ENCODE measurements around the gene ANKIB1. TPM values are rescaled to one million over a fixed set of nuclear protein-coding genes. Genes with fewer than 3 reads are reported as not detected.
"Not testable (repeated sequence)": the region's sequence is repeated elsewhere in the genome, so short reads cannot be mapped to it uniquely, and the experiment has no call there.

Gene ANKIB1
- total RNA-seq, 2 donors from 2014 or later: 25.0 to 32.7 TPM

DNA sequence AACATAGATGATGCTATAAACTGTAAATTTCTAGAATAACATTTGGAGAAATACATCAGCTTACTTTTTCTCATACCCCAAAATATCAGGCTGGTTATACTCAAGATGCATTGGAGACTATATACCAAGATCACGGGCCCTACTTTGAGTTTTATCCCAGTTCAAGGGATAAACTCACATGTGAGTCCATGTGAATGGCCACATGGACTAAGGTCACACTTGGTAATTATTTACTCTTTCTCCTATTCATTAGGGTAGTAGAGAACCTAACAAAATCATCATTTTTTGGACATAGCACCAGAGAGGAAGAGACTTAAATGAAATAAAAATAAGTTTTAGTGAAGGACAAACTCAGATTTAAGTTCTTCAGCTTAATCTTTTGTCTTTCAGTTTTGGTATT lies 108.4 kb downstream of the ANKIB1 start:
- TF ChIP-seq, protein P1, sequence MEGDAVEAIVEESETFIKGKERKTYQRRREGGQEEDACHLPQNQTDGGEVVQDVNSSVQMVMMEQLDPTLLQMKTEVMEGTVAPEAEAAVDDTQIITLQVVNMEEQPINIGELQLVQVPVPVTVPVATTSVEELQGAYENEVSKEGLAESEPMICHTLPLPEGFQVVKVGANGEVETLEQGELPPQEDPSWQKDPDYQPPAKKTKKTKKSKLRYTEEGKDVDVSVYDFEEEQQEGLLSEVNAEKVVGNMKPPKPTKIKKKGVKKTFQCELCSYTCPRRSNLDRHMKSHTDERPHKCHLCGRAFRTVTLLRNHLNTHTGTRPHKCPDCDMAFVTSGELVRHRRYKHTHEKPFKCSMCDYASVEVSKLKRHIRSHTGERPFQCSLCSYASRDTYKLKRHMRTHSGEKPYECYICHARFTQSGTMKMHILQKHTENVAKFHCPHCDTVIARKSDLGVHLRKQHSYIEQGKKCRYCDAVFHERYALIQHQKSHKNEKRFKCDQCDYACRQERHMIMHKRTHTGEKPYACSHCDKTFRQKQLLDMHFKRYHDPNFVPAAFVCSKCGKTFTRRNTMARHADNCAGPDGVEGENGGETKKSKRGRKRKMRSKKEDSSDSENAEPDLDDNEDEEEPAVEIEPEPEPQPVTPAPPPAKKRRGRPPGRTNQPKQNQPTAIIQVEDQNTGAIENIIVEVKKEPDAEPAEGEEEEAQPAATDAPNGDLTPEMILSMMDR (IDR thresholded peaks at IDR 0.05): no peak
- no peak for DNase-seq (ENCODE audit: low spot score)
- H3K4me1 ChIP-seq: no peaks in the 10 kb centered on the region

DNA sequence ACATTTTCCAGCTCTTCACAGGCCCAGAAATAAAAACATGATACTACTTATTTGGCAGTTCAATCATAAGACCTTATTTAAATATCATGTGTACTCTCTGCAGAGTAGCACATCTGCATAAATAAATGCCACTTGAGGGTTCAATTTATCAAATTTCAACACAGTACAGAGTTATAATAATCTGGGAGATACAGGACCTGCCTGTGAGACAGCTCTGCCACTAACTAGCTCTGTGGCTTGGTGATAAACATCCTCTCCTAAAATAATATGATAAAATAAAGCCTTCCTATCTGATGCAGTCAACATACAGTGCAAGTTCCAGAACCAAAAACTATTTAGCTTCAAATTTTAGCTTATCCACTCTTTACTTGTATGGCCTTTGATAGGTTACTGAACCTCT lies 110.6 kb downstream of the ANKIB1 start:
- Histone ChIP-seq H3K4me3 (no peak overlapping the region), H3K4me1 (no peaks in the 10 kb centered on the region), H3K9me3 (no peaks in the 10 kb centered on the region), H3K27ac (no peak overlapping the region), H3K36me3 (peaks cover 14% of the 10 kb centered on the region), H3K27me3 (no peaks in the 10 kb centered on the region)
- DNase-seq (ENCODE audit: low spot score): no peak
- TF ChIP-seq, protein P1 (IDR thresholded peaks at IDR 0.05): no peak

More for the DNA sequence above, 108.4 kb downstream of the ANKIB1 start:
- H3K9me3 ChIP-seq: no peaks in the 10 kb centered on the region
- no peak overlapping the region for H3K4me3 ChIP-seq
- H3K27ac ChIP-seq: no peak overlapping the region
- peaks cover 14% of the 10 kb centered on the region for H3K36me3 ChIP-seq
- no peaks in the 10 kb centered on the region for H3K27me3 ChIP-seq

DNA sequence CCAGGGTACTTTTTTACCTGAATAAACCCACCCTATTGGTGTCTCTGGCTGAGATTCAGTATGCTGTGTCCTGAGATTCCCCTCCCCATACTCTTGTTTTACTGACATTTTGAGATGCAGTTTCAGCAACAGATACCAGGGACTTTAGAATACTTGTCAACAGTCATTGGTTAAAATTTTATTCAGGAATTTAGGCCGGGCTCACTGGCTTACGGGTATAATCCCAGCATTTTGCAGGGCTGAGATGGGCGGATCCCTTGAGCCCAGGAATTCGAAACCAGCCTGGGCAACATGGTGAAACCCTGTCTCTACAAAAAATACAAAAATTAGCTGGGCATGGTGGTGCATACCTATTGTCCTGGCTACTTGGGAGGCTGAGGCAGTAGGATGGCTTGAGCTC lies 111.5 kb downstream of the ANKIB1 start:
- Histone ChIP-seq H3K4me3 (no peak overlapping the region), H3K4me1 (no peaks in the 10 kb centered on the region), H3K9me3 (no peaks in the 10 kb centered on the region), H3K27me3 (no peaks in the 10 kb centered on the region), H3K27ac (no peak overlapping the region), H3K36me3 (peaks cover 14% of the 10 kb centered on the region)
- no peak for DNase-seq (ENCODE audit: low spot score)
- TF ChIP-seq, protein P1 (IDR thresholded peaks at IDR 0.05): no peak

DNA sequence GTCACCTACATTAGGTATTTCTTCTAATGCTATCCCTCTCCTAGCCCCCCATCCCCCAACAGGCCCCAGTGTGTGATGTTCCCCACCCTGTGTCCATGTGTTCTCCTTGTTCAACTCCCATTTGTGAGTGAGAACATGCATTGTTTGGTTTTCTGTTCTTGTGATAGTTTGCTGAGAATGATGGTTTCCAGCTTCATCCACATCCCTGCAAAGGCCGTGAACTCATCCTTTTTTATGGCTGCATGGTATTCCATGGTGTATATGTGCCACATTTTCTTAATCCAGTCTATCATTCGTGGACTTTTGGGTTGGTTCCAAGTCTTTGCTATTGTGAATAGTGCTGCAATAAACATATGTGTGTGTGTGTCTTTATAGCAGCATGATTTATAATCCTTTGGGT lies 113.4 kb downstream of the ANKIB1 start:
- not testable (repeated sequence) for H3K9me3 ChIP-seq; H3K36me3 ChIP-seq; H3K4me3 ChIP-seq; DNase-seq (ENCODE audit: low spot score); H3K27ac ChIP-seq; H3K27me3 ChIP-seq; H3K4me1 ChIP-seq

DNA sequence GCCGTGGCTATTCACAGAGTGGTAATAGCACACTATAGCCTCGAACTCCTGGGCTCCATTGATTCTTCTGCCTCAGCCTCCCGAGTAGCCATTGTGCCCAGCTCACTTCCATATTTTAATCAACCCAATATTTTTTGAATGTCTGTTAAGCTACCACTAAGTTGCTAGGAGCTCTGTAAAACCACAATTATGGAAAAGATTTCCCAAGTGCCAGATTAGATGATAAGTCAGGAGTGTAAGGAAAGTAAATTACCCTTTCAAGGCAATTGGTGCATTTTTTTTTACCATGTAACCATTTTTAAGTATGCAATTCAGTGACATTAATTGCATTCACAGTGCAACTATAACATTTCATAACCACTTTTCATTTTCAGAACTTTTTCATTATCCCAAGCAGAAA lies 114.0 kb downstream of the ANKIB1 start:
- Histone ChIP-seq H3K36me3 (no peaks in the 10 kb centered on the region), H3K4me3 (no peak overlapping the region), H3K4me1 (no peaks in the 10 kb centered on the region), H3K27ac (no peak overlapping the region), H3K9me3 (no peaks in the 10 kb centered on the region), H3K27me3 (no peaks in the 10 kb centered on the region)
- TF ChIP-seq, protein P1 (IDR thresholded peaks at IDR 0.05): no peak
- DNase-seq (ENCODE audit: low spot score): no peak

DNA sequence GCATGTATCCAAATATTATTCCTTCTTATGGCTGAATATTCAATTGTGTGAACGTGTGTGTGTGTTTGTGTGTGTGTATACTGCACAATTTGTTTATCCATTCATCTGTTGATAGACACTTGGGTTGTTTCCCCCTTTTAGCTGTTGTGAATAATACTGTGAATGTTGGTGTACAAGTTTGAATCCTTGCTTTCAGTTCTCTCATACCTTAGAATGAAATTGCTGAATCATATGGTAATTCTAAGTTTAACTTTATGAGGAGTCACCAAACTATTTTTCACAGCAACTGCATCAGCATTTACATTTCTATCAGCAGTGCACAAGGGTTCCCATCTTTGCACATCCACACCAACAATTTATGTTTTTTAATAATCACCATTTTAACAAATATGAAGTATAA lies 114.6 kb downstream of the ANKIB1 start:
- Histone ChIP-seq H3K36me3 (no peaks in the 10 kb centered on the region), H3K4me1 (no peaks in the 10 kb centered on the region), H3K27me3 (no peaks in the 10 kb centered on the region), H3K27ac (no peak overlapping the region), H3K4me3 (no peak overlapping the region), H3K9me3 (no peaks in the 10 kb centered on the region)
- DNase-seq (ENCODE audit: low spot score): no peak
- TF ChIP-seq, protein P1 (IDR thresholded peaks at IDR 0.05): no peak

Measured in right atrium auricular region (tissue), 2 donors.